Measurements from ENCODE around the gene ANKRD55. TPM values are rescaled to one million over a fixed set of nuclear protein-coding genes. Genes with fewer than 3 reads are reported as not detected.
A peak's percentile ranks its signal among the peaks of the same experiment; 100 is the strongest.

The ANKRD55 gene
- total and polyA plus RNA-seq, 11 donors = 0.11 to 0.15 TPM; not detected in 9

GRCh38 chr5:56170557-56170956, 62.6 kb downstream of the ANKRD55 start:
- H3K36me3 ChIP-seq = no peaks in the 10 kb centered on the region
- intact Hi-C loops (cut with DNase I) = loop anchor here in 4 of 10 donors (10.0 kb wide), 2 partner anchors 96 to 176 kb away; partner anchors contain the start of gene IL6ST (in 2 of the 4)
- TF ChIP-seq CTCF (IDR thresholded peaks at IDR 0.05) (no peak), POLR2A (IDR thresholded peaks at IDR 0.05) (no peak)
- peaks cover 0 to 79% (median 15%) of the 10 kb centered on the region in 12 donors for H3K4me1 ChIP-seq
- 51 to 86% (median 58%) methylated on average over 4 of the region's 4 CpGs for WGBS, 4 donors
- H3K4me3 ChIP-seq = no peak overlapping the region
- ATAC-seq = peak in 3 of 4 donors; percentile 65 to 82 (median 74)
- DNase-seq = peak in 3 of 5 donors; percentile 32 to 48 (median 36)
- H3K9me3 ChIP-seq = no peaks in the 10 kb centered on the region
- no peaks in the 10 kb centered on the region for H3K27me3 ChIP-seq
- peak overlapping the region in 5 of 12 donors; percentile 14 to 80 (median 31) for H3K27ac ChIP-seq

- Histone ChIP-seq H3K4me1 (peaks cover 0 to 73% (median 12%) of the 10 kb centered on the region in 12 donors), H3K27ac (peak overlapping the region in 5 of 12 donors; percentile 1 to 80 (median 14)), H3K36me3 (no peaks in the 10 kb centered on the region), H3K4me3 (no peak overlapping the region), H3K9me3 (no peaks in the 10 kb centered on the region), H3K27me3 (no peaks in the 10 kb centered on the region)
- TF ChIP-seq CTCF (IDR thresholded peaks at IDR 0.05) (no peak), POLR2A (IDR thresholded peaks at IDR 0.05) (no peak)
- no peak for DNase-seq
- intact Hi-C loops (cut with DNase I) = loop anchor here in 4 of 10 donors (10.0 kb wide), 2 partner anchors 95 to 175 kb away; partner anchors contain the start of gene IL6ST (in 2 of the 4)
- no peak for ATAC-seq
These were observed 63.2 kb downstream of the ANKRD55 start for GRCh38 chr5:56169949-56170348.

GRCh38 chr5:56169281-56169680, 63.8 kb downstream of the ANKRD55 start:
- Histone ChIP-seq H3K9me3 (no peaks in the 10 kb centered on the region), H3K27ac (peak overlapping the region in 4 of 12 donors; percentile 1 to 80 (median 12)), H3K4me3 (no peak overlapping the region), H3K36me3 (no peaks in the 10 kb centered on the region), H3K27me3 (no peaks in the 10 kb centered on the region), H3K4me1 (peaks cover 0 to 75% (median 11%) of the 10 kb centered on the region in 12 donors)
- TF ChIP-seq CTCF (IDR thresholded peaks at IDR 0.05) (no peak), POLR2A (IDR thresholded peaks at IDR 0.05) (no peak)
- DNase-seq = no peak
- intact Hi-C loops (cut with DNase I) = no loop called here
- peak in 2 of 4 donors; percentile 12 to 28 for ATAC-seq
- WGBS, 4 donors = 60 to 73% (median 63%) methylated on average over 2 of the region's 2 CpGs

- TF ChIP-seq POLR2A (IDR thresholded peaks at IDR 0.05) = no peak
- TF ChIP-seq CTCF (IDR thresholded peaks at IDR 0.05) = no peak
- intact Hi-C loops (cut with DNase I) = no loop called here
- H3K36me3 ChIP-seq = no peaks in the 10 kb centered on the region
- ATAC-seq (no peak), DNase-seq (no peak)
- no peaks in the 10 kb centered on the region for H3K9me3 ChIP-seq
- peak overlapping the region in 1 of 12 donors; percentile 31 for H3K4me3 ChIP-seq
- H3K27me3 ChIP-seq = no peaks in the 10 kb centered on the region
- 94 to 96% (median 95%) methylated on average over 8 of the region's 8 CpGs for WGBS, 4 donors
- H3K27ac ChIP-seq = peak overlapping the region in 1 of 12 donors; percentile 80
- H3K4me1 ChIP-seq = peaks cover 0 to 76% (median 11%) of the 10 kb centered on the region in 12 donors
These were observed 65.1 kb downstream of the ANKRD55 start for GRCh38 chr5:56168066-56168478.

Data from heart left ventricle (tissue), 16 donors.